ENCODE data around the gene CAMK1D. TPM values are rescaled to one million over a fixed set of nuclear protein-coding genes. Genes with fewer than 3 reads are reported as not detected.

The CAMK1D gene
- total RNA-seq, 3 donors from 2014 or later: 20.6 to 48.5 (median 32.8) TPM

DNA sequence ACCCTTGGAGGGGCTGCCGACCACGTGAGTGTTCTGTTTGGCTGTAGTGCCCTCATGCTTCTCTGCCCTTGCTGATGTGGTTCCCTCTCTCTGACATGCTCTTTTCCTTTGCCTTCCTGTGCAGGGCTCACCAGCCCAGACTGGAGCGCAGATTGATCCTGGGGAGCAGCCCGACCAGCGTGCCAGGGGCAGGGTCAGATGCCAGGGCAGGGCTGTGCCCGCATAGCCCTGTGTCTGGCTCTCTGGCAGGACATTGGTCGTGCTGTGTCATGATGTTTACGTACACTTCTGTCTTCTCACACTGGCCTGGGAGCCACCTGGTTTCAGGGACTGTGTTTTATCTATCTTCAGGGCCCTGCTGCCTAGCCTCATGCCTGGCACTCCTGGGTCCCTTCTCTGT, 300.8 kb downstream of the CAMK1D start:
- intact Hi-C loops (cut with DNase I, micrococcal nuclease): loop anchor here in 1 of 2 donors (10.0 kb wide), 1 partner anchor 385 kb away; no protein-coding TSS in a partner anchor
- H3K4me3 ChIP-seq: no peak overlapping the region
- H3K36me3 ChIP-seq (ENCODE audit: low read depth): no peaks in the 10 kb centered on the region
- no peak for ATAC-seq
- no peaks in the 10 kb centered on the region for H3K4me1 ChIP-seq (ENCODE audit: low read depth)
- H3K9me3 ChIP-seq: no peaks in the 10 kb centered on the region
- no peak for DNase-seq
- TF ChIP-seq, protein P1, sequence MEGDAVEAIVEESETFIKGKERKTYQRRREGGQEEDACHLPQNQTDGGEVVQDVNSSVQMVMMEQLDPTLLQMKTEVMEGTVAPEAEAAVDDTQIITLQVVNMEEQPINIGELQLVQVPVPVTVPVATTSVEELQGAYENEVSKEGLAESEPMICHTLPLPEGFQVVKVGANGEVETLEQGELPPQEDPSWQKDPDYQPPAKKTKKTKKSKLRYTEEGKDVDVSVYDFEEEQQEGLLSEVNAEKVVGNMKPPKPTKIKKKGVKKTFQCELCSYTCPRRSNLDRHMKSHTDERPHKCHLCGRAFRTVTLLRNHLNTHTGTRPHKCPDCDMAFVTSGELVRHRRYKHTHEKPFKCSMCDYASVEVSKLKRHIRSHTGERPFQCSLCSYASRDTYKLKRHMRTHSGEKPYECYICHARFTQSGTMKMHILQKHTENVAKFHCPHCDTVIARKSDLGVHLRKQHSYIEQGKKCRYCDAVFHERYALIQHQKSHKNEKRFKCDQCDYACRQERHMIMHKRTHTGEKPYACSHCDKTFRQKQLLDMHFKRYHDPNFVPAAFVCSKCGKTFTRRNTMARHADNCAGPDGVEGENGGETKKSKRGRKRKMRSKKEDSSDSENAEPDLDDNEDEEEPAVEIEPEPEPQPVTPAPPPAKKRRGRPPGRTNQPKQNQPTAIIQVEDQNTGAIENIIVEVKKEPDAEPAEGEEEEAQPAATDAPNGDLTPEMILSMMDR (IDR thresholded peaks at IDR 0.05): no peak

DNA sequence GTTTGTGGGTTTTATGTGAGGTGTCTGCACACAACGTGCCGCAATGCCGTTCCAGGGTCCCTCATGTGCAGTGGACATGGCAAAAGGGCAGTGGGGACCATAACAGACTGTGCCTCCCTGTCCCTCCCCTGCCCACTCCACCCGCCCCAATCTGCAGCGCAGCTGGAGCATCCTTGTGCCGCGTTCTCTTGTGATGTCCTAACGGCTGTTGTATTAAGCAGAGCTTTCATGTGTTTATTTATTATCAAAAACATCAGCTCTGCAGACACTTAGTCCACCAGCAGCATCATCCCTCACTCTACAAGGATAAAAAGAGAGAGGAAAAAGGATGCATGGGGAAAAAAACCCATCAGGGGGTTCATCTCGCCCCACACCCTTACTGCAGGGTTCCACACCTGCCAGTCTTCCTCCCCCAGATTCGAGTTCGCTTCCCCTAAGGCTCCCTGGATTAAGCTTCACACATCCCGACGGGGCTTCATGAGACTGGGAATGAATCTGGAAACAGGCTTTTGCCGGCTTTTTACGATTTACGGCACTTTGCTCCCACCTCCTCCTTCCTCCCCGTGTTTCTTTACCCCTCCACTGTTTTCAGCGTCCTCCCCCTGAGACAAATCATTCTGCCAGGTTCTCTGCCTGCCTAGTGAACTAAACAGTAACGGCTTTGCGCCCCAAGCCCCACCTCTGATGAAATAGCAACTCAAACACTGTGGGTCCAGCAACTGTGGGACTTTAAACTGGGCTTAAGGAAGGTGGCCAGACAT, 301.4 kb downstream of the CAMK1D start:
- intact Hi-C loops (cut with DNase I, micrococcal nuclease): loop anchor here in 1 of 2 donors (10.0 kb wide), 1 partner anchor 386 kb away; no protein-coding TSS in a partner anchor
- Histone ChIP-seq H3K36me3 (ENCODE audit: low read depth) (no peaks in the 10 kb centered on the region), H3K4me3 (no peak overlapping the region), H3K4me1 (ENCODE audit: low read depth) (no peaks in the 10 kb centered on the region), H3K9me3 (no peaks in the 10 kb centered on the region)
- TF ChIP-seq, protein P1 (IDR thresholded peaks at IDR 0.05): no peak
- ATAC-seq (no peak), DNase-seq (no peak)

- no peak overlapping the region for H3K4me3 ChIP-seq
- no peaks in the 10 kb centered on the region for H3K9me3 ChIP-seq
- ATAC-seq: no peak
- TF ChIP-seq, protein P1 (IDR thresholded peaks at IDR 0.05): no peak
- H3K4me1 ChIP-seq (ENCODE audit: low read depth): no peaks in the 10 kb centered on the region
- no peak for DNase-seq
- H3K36me3 ChIP-seq (ENCODE audit: low read depth): no peaks in the 10 kb centered on the region
- intact Hi-C loops (cut with DNase I, micrococcal nuclease): loop anchor here (5.0 to 10.0 kb wide), 2 partner anchors 391 to 394 kb away; no protein-coding TSS in a partner anchor
Measured at GRCh38 chr10:12655940-12656339, 306.6 kb downstream of the CAMK1D start.

GRCh38 chr10:12656518-12657142, 307.3 kb downstream of the CAMK1D start:
- Histone ChIP-seq H3K4me1 (ENCODE audit: low read depth) (no peaks in the 10 kb centered on the region), H3K4me3 (no peak overlapping the region), H3K36me3 (ENCODE audit: low read depth) (no peaks in the 10 kb centered on the region), H3K9me3 (no peaks in the 10 kb centered on the region)
- DNase-seq (no peak), ATAC-seq (peak; percentile 84)
- TF ChIP-seq, protein P1 (IDR thresholded peaks at IDR 0.05): peak; percentile 49
- intact Hi-C loops (cut with DNase I, micrococcal nuclease): loop anchor here (5.0 to 10.0 kb wide), 2 partner anchors 392 to 394 kb away; no protein-coding TSS in a partner anchor

- intact Hi-C loops (cut with DNase I, micrococcal nuclease): loop anchor here (5.0 to 10.0 kb wide), 2 partner anchors 393 to 395 kb away; no protein-coding TSS in a partner anchor
- no peak for DNase-seq
Measured at GRCh38 chr10:12657489-12657888, 308.1 kb downstream of the CAMK1D start.

More at GRCh38 chr10:12657489-12657888, 308.1 kb downstream of the CAMK1D start:
- Histone ChIP-seq H3K36me3 (ENCODE audit: low read depth) (no peaks in the 10 kb centered on the region), H3K9me3 (no peaks in the 10 kb centered on the region), H3K4me1 (ENCODE audit: low read depth) (no peaks in the 10 kb centered on the region), H3K4me3 (no peak overlapping the region)
- no peak for ATAC-seq
- TF ChIP-seq, protein P1 (IDR thresholded peaks at IDR 0.05): no peak

All from mucosa of descending colon (tissue), 3 donors.